Right lobe of liver (tissue), 6 donors: ENCODE results near the gene RB1. TPM values are rescaled to one million over a fixed set of nuclear protein-coding genes. Genes with fewer than 3 reads are reported as not detected.
A peak's percentile ranks its signal among the peaks of the same experiment; 100 is the strongest.

ENCODE experiments used
- ATAC-seq, 4 donors: fragments of 200-7000 bp; cut with Tn5 transposase; one replicate each; pipeline ENCODE4 v1.9.1; 2020; ENCODE audit warnings: mild to moderate bottlenecking in 4 of 4, moderate library complexity in 4 of 4
- DNase-seq, 3 donors: peaks; one replicate each; pipeline ENCODE4 v3.0.0-alpha.2; 2020
- H3K27ac ChIP-seq, 3 donors: fragments of 200-600 bp; one replicate each; pipeline ENCODE4 v1.8.0; 2022
- H3K27me3 ChIP-seq, 2 donors: fragments of 200-600 bp; one replicate each; pipeline ENCODE4 v1.8.0; 2022
- H3K36me3 ChIP-seq, 4 donors: fragments of 200-600 bp; sonication (generic) in 1 of 4; one replicate each; pipeline versions ENCODE4 v1.5.1 to v1.8.0; 2017 to 2022; ENCODE audit warnings: control low read depth in 1 of 4
- H3K4me1 ChIP-seq, 4 donors: fragments of 200-600 bp; sonication (generic) in 1 of 4; one replicate each; pipeline versions ENCODE4 v1.5.1 to v1.8.0; 2017 to 2022; ENCODE audit warnings: control low read depth in 1 of 4
- H3K4me3 ChIP-seq, 3 donors: fragments of 200-600 bp; one replicate each; pipeline ENCODE4 v1.8.0; 2022
- H3K9me3 ChIP-seq, 4 donors: fragments of 200-600 bp; sonication (generic) in 1 of 4; one replicate each; pipeline versions ENCODE4 v1.5.1 to v1.8.0; 2017 to 2022; ENCODE audit warnings: control low read depth in 1 of 4
- CTCF ChIP-seq, 4 donors: fragments of 200-600 bp in 3 of 4; fragments of 450-650 bp in 1 of 4; IDR thresholded peaks; one replicate each; pipeline versions ENCODE4 v1.5.1 to v1.8.0; 2016 to 2022; ENCODE audit warnings: antibody characterized with exemption in 4 of 4, mild to moderate bottlenecking in 2 of 4
- POLR2A ChIP-seq: fragments of 450-650 bp; IDR thresholded peaks from one replicate; pipeline ENCODE4 v1.6.1; 2017; ENCODE audit warnings: antibody characterized with exemption, mild to moderate bottlenecking
- WGBS: methylation state at CpG from one replicate; pipeline ENCODE4 v1.1.6; 2018; ENCODE audit warnings: low coverage, low lambda C conversion rate; ENCODE audit not compliant: insufficient coverage; ENCODE audit errors: missing lambda C conversion rate; 5-methylcytosine and 5-hydroxymethylcytosine counted together
- intact Hi-C, 2 donors: fragments of 100-400 bp; cut with DNase I; formaldehyde crosslinking; loops; one replicate each; pipeline versions ENCODE4 v1.11.2 to v1.14.1; 2022
- total RNA-seq, 6 experiments: library from RNA; depleted of rRNA in 2 of 6; stranded (reverse); fragments of >200 nt in 2 of 6; fragmentation: NEBNext Ultra II Directional in 3 of 6; extraction: Animal tissue kit (Norgen Biotek cat#: 25700) in 3 of 6; gene quantifications; one replicate each; pipeline versions ENCODE4 v1.1.0 to v1.2.4, GENCODE V29; 2016 to 2023
- donor health status: DM: no; HTN: yes; CAD: no.
- donor health status: DM: no; HTN: no; CAD: no.
- donor health status: DM: no; HTN: no; CAD: no.
- donor health status: DM: no; HTN: yes; CAD: no.
- donor health status: DM: no; HTN: yes; CAD: no.

RB1 gene
- total RNA-seq, 6 experiments from 2014 or later = 6.2 to 19.4 (median 12.3) TPM

GRCh38 chr13:48369988-48370387, 66.4 kb downstream of the RB1 start:
- intact Hi-C loops = no loop called here
- no peaks in the 10 kb centered on the region for H3K4me1 ChIP-seq
- H3K9me3 ChIP-seq = no peaks in the 10 kb centered on the region
- H3K27me3 ChIP-seq = no peaks in the 10 kb centered on the region
- H3K36me3 ChIP-seq = peaks cover 0 to 3% (median 0%) of the 10 kb centered on the region in 4 donors
- H3K27ac ChIP-seq = no peak overlapping the region
- ATAC-seq (no peak), DNase-seq (no peak)
- H3K4me3 ChIP-seq = no peak overlapping the region
- WGBS = no CpG with 5 or more reads among the region's 1 CpG
- no peak for TF ChIP-seq CTCF (IDR thresholded peaks at IDR 0.05)
- no peak for TF ChIP-seq POLR2A

- intact Hi-C loops = no loop called here
- no peaks in the 10 kb centered on the region for H3K36me3 ChIP-seq
- H3K27ac ChIP-seq = no peak overlapping the region
- H3K4me1 ChIP-seq = no peaks in the 10 kb centered on the region
- WGBS = 50% methylated on average over 2 of the region's 2 CpGs
- no peak for DNase-seq
- no peak overlapping the region for H3K4me3 ChIP-seq
- TF ChIP-seq POLR2A (no peak), CTCF (IDR thresholded peaks at IDR 0.05) (no peak)
- H3K27me3 ChIP-seq = no peaks in the 10 kb centered on the region
- ATAC-seq = peak in 2 of 4 donors; percentile 34 to 66
- no peaks in the 10 kb centered on the region for H3K9me3 ChIP-seq
Observed at GRCh38 chr13:48370815-48371214, 67.3 kb downstream of the RB1 start.

- Histone ChIP-seq H3K36me3 (peaks cover 0 to 4% (median 0%) of the 10 kb centered on the region in 4 donors), H3K27me3 (no peaks in the 10 kb centered on the region), H3K4me1 (no peaks in the 10 kb centered on the region), H3K9me3 (no peaks in the 10 kb centered on the region), H3K27ac (no peak overlapping the region), H3K4me3 (no peak overlapping the region)
- intact Hi-C loops = no loop called here
- no peak for ATAC-seq
- TF ChIP-seq POLR2A (no peak), CTCF (IDR thresholded peaks at IDR 0.05) (no peak)
- DNase-seq = no peak
- 86% methylated on average over 2 of the region's 2 CpGs for WGBS
Observed at GRCh38 chr13:48377857-48378256, 74.3 kb downstream of the RB1 start.

GRCh38 chr13:48380581-48380980, 77.0 kb downstream of the RB1 start:
- Histone ChIP-seq H3K9me3 (no peaks in the 10 kb centered on the region), H3K27me3 (no peaks in the 10 kb centered on the region), H3K36me3 (peaks cover 0 to 4% (median 0%) of the 10 kb centered on the region in 4 donors), H3K4me1 (no peaks in the 10 kb centered on the region), H3K27ac (no peak overlapping the region), H3K4me3 (no peak overlapping the region)
- intact Hi-C loops = no loop called here
- TF ChIP-seq POLR2A = no peak
- TF ChIP-seq CTCF (IDR thresholded peaks at IDR 0.05) = no peak
- ATAC-seq (no peak), DNase-seq (no peak)

- Histone ChIP-seq H3K9me3 (no peaks in the 10 kb centered on the region), H3K4me1 (no peaks in the 10 kb centered on the region), H3K27me3 (no peaks in the 10 kb centered on the region), H3K27ac (no peak overlapping the region), H3K4me3 (no peak overlapping the region), H3K36me3 (peaks cover 0 to 4% (median 0%) of the 10 kb centered on the region in 4 donors)
- intact Hi-C loops = no loop called here
- no peak for DNase-seq
- 97% methylated on average over 2 of the region's 2 CpGs for WGBS
- no peak for TF ChIP-seq CTCF (IDR thresholded peaks at IDR 0.05)
- no peak for TF ChIP-seq POLR2A
- no peak for ATAC-seq
Observed at GRCh38 chr13:48383384-48383783, 79.8 kb downstream of the RB1 start.
